Measurements from ENCODE around the gene ACIN1.

DNA sequence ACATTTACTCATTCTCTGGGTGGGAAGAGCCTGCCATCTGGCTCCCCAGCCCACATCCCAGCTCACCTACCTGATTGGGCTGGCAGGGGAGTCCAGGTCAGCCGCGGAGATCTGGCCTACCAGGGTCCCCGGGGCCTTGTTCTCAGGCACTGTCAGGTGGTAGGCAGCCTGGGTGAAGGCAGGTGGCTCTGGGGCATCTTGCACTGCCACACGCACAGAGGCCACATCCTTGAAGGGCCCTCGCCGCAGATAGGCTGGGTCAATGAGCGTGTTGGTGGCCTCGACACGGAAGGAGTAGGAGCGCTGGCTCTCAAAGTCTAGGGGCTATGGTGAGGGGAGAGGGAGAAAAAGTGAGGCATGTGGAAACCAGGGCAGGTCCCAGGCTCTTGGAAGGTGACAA lies 41.5 kb downstream of the ACIN1 start:
- TF ChIP-seq, protein P1, sequence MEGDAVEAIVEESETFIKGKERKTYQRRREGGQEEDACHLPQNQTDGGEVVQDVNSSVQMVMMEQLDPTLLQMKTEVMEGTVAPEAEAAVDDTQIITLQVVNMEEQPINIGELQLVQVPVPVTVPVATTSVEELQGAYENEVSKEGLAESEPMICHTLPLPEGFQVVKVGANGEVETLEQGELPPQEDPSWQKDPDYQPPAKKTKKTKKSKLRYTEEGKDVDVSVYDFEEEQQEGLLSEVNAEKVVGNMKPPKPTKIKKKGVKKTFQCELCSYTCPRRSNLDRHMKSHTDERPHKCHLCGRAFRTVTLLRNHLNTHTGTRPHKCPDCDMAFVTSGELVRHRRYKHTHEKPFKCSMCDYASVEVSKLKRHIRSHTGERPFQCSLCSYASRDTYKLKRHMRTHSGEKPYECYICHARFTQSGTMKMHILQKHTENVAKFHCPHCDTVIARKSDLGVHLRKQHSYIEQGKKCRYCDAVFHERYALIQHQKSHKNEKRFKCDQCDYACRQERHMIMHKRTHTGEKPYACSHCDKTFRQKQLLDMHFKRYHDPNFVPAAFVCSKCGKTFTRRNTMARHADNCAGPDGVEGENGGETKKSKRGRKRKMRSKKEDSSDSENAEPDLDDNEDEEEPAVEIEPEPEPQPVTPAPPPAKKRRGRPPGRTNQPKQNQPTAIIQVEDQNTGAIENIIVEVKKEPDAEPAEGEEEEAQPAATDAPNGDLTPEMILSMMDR (IDR thresholded peaks at IDR 0.05) = no peak
- no peak for TF ChIP-seq POLR2A (IDR thresholded peaks at IDR 0.05)
